RPMI8226 (cell line): ENCODE data around the gene EEF2K.
A peak's percentile ranks its signal among the peaks of the same experiment; 100 is the strongest.
"Not testable (repeated sequence)": the region's sequence is repeated elsewhere in the genome, so short reads cannot be mapped to it uniquely, and the experiment has no call there.

ENCODE experiments used
- DNase-seq: peaks from one replicate; pipeline ENCODE4 v3.0.0-alpha.2; 2015

Gene EEF2K

DNA sequence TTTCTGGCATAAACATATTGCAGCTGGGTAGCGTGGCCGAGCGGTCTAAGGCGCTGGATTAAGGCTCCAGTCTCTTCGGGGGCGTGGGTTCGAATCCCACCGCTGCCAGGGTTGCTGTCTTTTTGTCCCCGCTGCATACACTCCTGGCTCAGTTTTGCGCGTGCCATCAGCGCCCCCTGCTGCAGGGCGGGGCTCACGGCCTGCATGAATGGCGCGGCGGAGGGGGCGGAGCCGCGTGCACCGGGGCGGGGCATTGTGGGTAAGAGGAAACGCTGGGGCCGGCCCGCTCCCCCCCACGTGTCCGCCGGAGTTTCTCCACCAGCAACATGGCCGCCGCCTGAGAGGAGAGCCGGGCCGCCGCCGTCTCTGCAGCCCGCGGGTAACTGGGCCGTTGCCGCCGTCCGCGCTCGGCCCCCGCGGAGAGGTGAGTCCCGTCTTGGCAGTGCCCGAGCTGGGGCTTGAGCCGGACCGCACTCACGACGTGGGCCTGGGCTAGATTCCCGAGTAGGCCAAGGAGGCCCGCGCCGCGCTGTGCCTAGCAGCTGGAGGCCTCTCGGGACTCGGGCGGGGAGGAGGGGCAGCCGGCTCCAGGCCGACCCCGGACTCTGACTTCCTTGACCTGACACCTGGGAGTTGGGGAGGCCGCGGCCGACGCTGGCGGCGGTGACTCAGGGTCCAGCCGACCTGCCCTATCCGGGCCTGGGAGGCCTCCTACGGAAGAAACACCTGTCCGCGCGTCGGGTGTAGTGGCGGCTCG is 91.2 kb downstream of the EEF2K start, which contains the start of gene POLR3E:
TSS of gene POLR3E (plus strand) at position 296 of the 757 bp plus-strand sequence. CDS start 5,560 bp downstream, outside the sequence.
- peak; percentile 99 for DNase-seq

DNA sequence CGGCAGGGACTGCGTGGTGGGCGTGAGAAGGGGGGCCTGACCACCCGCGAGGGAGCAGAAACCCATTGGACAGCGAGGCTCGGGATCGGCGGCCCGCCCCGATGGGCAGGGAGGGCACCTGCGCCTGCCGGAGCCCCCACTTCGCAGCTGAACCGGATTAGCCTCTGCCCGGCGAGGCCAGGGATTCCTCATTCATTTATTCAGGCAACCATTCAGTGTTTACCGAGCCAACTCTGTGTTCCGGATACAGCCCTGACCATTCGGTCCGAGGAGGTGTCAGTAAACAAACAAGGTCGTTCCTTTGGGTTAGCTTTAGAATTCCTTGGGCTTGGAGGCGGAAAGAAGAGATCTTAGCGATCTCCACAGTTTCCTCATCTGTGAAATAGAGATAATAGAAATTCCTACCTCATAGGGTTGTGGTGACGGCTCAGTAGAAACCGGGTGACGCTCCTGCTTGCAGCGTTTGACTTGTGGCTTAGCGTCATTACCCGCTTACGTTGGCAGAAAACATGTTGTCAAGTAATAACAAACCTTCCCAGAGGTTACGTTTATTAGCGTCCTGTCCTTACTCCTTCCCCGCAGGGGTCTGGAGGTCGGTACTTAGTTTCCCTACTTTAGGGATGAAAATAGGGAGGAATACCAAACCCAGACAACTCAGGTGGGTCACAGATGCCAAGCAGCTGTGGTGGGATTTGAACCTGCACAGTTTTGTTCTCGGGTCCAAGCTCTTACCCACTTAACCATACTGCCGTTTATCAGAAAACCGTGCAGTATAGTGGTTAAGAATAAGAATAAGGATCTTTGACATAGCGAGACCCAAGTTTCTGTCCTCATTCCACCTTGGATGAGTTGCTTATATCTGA is 92.0 kb downstream of the EEF2K start:
- peak; percentile 94 for DNase-seq

DNA sequence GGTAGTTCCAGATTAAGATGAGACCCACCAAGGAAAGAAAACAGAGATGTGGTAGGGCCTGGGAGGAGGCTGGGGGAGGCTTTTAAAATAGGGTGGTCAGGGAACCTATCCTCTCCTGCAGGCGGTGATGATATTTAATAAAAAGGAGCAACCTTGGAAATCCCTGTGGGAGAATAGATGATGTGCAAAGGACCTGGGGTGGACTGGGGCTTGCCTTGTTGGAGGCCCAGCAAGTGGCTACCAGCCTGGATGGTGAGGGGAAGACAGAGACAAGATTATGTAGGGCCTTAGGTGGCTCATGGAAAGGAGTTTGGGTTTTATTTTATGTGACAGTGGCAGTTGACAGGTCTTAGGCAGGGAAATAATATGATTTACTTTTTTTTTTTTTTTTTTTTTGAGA is 93.0 kb downstream of the EEF2K start:
- no peak for DNase-seq

DNA sequence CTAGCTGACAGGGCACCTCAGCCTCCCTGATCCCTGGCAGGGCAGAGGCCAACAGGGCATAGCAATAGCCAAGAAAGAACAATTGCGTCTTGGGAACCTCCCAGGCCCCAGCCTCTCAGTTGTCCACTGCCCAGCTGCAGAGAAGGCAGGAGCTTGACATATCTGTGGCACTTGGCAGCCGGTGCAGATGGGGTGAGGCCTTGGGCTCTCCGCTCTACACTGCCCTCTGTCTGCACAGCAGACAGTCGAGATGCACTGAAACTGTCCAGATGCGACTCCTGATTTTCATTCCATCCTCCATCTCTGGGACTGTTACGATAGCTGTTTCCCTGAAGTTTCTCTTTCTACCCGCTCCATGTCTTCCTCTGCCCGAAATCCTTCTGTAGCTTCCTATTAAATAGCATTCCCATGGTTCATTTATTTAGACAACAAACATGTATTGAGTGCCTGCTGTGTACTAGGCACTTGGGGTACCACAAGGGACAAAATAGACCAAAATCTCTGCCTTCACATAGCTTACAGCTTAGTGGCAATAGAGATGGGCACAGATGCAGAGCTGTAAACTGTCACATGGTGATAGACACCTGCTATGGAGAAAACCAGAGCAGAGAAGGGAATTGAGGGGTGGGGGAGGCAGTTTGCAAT is 94.5 kb downstream of the EEF2K start:
- DNase-seq: peak; percentile 82

DNA sequence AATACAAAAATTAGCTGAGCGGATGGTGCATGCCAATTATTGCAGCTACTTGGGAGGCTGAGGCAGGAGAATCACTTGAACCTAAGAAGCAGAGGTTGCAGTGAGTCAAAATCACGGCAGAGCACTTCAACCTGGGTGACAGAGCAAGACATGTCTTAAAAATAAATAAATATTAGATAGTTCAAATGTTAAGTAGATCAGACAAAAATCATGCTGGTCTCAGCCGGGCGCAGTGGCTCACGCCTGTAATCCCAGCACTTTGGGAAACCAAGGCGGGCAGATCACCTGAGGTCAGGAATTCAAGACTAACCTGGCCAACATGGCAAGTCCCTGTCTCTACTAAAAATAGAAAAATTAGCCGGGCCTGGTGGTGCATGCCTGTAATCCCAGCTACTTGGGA is 95.3 kb downstream of the EEF2K start:
- DNase-seq: not testable (repeated sequence)

DNA sequence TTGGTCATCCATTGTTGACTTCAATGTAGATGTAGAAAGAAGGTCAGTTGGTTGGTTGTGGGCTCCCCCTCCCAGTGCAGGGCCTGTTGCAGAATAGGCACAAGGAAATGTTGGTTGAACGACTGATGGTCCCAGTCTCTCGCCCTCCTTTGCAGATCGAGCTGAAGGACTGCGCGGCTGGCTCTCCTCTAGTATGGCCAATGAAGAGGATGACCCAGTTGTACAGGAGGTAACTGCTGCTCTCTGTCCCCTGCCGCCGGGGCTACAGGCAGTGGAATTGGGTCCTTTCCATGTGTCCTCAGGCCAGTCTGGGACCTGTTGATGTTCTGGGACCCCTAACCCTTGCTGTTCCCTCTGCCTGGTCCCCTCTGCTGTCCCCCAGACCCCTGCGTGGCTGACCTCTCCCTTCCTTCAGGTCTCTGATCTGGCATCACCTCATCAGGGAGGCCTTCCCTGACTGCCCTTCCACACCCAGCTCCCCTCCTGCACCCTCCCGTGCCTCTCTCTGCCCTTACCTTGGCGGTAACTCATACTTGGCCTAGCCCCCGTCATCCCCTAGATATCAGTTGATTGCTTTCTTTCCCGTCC is 96.8 kb downstream of the EEF2K start:
- DNase-seq: no peak

DNA sequence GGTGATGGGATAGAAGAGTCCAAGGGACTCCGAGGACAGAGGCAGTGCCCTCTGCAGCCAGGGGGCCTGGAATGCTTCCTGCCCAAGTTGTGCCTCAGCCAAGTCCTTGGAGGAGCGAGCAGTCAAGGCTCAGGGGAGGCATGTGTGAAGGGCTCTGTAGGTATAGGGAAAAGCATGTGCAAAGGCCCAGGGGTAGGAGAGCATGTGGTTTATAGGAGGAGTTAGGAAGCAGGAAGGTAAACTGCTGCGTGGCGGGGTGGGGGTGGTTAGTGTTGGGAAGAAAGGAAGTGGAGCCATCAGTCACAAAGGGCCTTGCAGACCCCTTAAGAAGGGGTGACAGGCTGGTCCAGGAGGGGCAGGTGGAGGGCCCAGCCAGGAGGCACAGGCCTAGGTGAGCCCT is 98.3 kb downstream of the EEF2K start:
- DNase-seq: no peak

DNA sequence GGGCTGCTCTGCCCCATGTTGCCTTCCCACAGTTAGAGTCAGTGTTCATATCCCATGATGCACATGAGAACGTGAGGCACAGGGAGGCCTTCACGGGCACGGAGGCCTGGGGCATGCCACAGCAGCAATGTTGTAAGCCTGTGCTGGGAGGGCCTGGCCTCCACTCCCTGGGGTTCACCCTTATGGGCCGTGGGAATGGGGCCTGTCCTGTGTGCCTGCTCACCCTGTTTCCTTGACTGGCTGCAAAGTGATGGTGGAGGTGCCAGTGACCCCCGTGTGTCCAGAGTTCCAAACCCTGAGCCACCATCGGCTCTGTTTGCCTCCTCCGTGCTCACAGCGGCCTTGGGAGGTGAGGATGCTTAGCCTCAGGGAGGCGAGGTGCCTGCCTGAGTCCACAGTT is 100.7 kb downstream of the EEF2K start:
- DNase-seq: no peak

DNA sequence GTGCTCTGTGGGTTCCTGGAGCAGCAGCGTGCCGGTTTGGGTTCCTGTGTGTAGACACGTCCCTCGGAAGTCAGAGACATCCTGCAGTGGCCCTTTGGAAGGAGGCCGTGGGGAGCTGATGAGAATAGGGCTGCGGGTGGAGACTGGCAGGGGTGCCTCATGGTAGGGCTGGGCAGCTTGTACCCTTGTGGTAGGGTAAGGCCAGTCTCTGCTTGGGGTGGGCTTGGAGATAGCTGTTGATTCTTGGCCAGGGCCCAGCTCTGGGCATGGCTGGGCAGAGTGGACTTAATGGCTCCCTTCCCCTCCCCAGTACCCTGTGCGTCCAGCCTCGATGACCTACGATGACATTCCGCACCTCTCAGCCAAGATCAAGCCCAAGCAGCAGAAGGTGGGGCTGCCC is 101.8 kb downstream of the EEF2K start:
- no peak for DNase-seq

DNA sequence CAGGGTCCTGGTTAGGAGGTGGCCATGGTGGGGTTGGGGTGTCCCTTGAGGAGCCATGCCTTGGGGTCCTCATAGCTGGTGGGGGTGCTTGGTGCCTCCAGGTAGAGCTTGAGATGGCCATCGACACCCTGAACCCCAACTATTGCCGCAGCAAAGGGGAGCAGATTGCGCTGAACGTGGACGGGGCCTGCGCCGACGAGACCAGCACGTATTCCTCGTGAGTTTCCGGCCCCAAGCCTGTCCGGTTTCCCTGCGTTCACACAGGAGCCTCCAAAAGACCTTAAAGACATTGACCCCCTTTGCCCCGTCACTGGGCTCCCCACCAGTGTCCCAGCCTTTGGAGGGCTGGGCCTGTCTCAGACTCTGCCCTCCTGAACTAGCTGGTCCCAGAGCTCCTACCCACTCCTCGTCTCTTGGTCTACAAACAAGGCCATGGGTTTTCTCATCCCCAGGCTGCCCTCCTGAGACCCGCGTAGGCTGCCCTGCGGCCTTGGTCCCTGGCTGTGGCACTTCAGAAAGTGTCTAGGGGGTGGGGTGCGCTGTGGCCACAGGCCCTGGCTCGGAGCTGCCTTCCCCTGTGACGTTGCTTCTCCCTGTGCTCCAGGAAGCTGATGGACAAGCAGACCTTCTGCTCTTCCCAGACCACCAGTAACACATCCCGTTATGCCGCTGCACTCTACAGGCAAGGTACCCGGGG is 102.9 kb downstream of the EEF2K start:
- no peak for DNase-seq

DNA sequence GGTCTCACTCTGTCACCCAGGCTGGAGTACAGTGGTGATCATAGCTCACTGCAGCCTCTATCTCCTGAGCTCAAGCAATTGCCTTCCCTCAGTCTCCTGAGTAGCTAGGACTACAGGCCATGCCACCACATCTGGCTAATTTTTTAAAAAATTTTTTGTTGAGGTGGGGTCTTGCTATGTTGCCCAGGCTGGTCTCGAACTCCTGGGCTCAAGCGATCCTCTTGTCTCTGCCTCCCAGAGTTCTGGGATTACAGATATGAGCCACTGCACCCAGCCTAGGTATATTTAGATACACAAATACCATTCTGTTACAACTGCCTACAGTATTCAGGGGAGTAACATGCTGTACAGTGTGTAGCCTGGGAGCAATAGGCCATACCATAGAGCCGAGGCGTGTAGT is 105.4 kb downstream of the EEF2K start:
- no peak for DNase-seq

DNA sequence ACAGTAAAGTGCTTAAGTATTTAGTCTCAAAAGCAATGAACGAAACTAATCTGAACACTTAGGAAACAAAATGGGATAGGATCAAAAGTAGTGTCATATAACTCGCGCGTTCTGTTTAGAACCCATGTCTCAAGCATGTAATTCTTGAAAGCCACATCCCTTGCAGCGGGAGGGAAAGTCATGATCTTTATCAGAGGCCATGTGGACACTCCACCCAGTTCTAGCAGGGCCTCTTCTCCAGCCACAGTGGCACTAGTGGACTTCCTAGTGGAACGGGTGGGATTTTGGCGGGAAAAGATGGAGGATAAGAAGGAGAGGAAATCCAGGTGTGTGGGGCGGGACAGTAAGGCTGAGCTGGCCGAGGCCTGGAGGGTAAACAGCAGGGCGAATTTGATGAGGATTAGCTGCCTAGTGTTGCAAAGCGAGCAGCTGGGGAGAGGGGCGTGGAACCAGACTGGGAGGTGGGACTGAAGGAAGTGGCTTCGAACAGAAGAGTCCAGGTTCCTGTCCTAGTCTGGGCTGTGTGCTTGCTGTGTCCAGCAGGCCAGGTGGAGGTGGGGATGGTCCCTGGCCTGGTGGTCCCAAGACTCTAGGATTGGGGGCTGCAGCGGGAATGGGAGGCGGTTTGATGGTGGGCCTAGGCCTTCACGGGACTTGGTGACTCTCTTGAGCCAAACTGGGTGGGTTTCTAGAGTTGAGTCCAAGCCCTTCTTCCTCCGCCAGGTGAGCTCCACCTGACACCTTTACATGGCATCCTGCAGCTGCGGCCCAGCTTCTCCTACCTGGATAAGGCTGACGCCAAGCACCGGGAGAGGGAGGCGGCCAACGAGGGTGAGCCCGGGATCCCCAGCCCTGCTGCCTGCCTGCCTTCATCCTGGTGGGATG is 107.1 kb downstream of the EEF2K start:
- DNase-seq: no peak

DNA sequence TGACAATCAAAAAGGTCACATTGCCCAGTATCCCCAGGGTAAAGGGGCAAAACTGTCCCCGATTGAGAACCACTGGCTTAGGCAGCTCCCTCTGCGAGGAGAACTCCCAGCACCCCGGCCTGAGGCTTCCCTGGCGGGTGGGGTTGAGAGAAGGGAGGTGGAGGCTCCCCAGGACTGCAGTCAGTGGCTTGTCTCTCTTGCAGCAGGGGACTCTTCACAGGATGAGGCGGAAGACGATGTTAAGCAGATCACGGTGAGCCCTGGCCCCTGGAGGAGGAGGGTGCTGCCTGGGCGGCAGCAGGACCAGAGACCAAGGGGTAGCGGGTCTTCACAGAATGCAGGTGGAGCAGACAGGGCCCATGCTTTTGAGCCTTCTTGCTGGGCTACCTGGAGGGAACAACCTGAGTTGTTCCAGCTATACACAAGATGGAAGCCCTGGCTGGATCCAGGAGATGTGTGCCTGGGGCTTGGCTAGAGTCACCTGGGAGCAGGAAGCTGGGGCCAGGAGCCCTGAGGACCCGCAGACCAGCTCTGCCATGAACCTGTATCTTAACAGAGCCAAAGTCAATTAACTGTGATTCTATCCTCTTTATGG is 107.9 kb downstream of the EEF2K start:
- DNase-seq: no peak

DNA sequence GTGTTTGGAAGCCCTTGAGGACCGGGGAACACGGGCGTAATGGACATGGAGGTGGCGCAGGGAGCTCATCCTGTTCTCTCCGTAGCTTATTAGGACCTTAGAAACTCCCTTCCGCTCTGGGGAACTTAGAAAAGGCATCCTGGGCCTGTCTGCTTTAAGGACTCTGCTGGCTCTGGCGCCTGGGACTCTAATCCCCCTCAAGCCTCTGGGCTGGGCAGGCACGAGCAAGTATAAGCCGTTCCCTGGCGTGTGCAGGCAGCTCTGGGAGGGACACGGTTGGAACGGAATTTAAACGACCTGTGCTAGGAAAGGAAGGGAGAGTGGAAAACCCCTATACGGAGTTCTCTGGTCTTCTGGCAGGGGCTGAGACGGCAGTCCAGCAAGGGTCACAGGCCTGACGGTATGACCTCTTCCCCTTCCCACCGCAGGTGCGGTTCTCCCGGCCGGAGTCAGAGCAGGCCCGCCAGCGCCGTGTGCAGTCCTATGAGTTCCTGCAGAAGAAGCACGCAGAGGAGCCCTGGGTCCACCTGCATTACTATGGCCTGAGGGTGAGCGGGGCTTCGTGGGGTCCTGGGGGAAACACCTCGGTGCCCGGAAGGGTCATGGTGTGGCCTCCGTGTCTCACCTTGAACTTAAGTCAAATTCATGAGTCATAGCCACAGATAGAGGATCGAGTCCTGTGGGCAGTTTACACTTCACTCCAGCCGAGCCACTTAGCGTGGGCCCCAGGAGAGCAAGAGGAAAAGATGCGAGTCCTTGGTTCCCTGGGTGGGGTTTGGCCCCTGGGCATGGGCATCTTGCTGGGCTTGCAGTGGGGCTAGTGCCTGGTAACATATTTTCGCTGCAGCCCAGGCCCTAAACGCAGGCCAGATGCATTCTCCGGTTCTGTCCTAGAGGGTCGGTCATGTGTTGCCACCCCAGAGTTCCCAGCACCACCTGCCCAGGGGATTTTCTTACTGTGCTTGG is 108.9 kb downstream of the EEF2K start:
- no peak for DNase-seq

DNA sequence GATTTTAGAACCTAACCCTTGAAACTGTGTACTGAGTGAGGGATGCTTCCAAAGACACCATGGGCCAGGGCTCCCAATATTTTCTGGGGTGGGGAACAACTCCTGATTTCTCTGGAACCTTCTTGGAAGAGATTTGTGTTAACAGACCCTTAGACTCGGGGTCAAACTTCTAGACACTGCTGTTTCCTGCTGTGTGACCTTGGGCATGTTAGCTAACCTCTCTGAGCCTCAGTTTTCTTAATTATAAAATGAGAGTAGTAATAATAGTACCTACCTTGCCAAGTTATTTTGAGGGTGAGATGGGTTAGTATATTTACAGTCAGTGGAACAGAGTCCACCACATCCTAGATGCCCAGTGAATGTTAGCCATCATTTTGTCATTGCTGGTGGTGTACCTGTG is 109.9 kb downstream of the EEF2K start:
- no peak for DNase-seq

DNA sequence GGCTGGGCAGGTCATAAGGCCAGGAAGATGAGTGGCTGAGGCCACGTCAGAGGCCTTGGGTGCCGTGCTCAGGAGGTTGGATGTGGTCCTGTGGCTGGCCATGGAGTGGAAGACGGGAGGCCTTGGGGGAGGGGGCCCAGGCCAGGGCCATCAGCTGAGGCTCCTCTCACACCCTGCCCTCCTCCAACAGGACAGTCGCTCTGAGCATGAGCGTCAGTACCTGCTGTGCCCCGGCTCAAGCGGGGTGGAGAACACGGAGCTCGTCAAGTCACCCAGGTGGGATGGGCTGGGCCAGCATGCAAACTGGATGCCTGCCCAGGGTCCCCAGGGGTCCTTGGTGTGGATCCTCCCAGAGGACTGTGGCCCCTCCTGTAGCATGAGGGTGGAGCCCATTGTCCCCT is 110.3 kb downstream of the EEF2K start:
- DNase-seq: no peak

DNA sequence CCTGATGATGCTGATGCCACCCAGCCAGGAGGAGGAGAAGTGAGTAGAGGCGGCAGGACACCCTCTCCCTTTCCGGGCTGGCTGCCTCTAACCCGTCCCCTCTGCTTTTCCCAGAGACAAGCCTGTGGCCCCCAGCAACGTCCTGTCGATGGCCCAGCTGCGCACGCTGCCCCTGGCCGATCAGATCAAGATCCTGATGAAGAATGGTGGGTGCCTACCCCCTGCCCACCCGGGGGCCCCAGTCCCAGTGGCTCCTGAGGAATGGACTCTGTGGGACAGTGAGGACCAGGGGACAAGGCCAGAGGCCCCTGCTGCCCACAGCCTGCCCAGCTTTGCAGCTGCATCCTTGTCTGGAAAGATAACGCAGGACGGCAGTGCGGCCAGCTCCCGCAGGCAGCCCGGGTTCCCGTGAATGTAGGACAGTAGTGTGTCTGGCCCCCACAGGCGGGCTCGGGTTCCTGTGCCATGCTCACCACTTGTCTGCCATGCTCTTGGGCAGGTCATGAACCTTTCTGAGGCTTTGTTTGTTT is 111.0 kb downstream of the EEF2K start:
- no peak for DNase-seq

DNA sequence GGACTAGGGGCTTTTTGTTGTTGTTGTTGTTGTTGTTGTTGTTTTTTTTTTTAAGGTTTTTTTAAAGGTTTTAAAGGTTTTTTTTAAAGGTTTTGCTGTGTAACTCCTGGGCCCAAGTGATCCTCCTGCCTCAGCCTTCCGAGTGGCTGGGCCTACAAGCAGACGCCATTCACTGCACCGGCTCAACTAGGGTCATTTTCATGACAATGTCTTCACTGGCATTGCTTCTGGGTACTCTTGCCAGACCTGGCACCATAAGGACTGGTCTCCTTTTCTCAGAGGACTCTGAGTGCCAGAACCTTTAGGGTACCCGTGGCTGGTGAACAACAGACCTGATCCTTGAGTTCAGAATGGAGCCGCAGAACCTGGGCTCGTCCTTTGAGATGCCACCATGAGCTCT is 111.5 kb downstream of the EEF2K start:
- no peak for DNase-seq

DNA sequence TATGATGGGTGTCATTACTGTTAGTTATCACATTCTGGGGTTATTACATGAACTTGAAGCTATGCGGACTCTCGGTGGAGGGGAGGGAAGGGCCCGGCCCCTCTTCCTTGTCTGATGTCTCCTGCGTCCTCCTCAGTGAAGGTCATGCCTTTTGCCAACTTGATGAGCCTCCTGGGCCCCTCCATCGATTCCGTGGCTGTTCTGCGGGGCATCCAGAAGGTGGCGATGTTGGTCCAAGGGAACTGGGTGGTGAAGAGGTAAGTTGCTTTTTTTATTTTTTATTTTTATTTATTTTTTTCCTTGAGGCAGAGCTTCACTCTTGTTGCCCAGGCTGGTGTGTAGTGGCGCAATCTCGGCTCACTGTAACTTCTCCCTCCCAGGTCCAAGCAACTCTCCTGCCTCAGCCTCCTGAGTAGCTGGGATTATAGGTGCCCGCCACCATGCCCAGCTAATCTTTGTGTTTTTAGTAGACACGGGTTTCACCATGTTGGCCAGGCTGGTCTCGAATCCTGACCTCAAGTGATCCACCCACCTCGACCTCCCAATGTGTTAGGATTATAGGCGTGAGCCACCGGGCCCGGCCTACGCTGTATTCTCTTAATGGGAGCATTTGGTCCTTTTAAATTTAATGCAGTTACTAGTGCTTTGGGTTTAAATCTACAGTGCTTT is 112.7 kb downstream of the EEF2K start:
- DNase-seq: peak; percentile 53
